GM12878 (cell line): ENCODE data around the gene DDX23.

Source experiments
- CHD4 ChIP-seq: fragments of 200-600 bp; sonication (generic); IDR thresholded peaks from 2 replicates; pipeline ENCODE4 v1.6.1; 2016; ENCODE audit warnings: mild to moderate bottlenecking
- ESRRA ChIP-seq: IDR thresholded peaks from 2 replicates; pipeline ENCODE4 v1.6.1; 2012; ENCODE audit warnings: mild to moderate bottlenecking, low read length, improper control_type of control experiment
- FOXK2 ChIP-seq: fragments of 450-650 bp; IDR thresholded peaks from 2 replicates; pipeline ENCODE4 v1.6.1; 2017; ENCODE audit warnings: mild to moderate bottlenecking, moderate library complexity
- NBN ChIP-seq: fragments of 450-650 bp; IDR thresholded peaks from 2 replicates; pipeline ENCODE4 v1.6.1; 2016
- POLR2A ChIP-seq: IDR thresholded peaks from 2 replicates; pipeline ENCODE4 v1.6.1; 2011; ENCODE audit warnings: low read depth, mild to moderate bottlenecking, low read length
- SUPT20H ChIP-seq: IDR thresholded peaks from 2 replicates; pipeline ENCODE4 v1.6.1; 2011; ENCODE audit warnings: low read depth, mild to moderate bottlenecking, low read length, moderate library complexity, borderline replicate concordance; ENCODE audit not compliant: control insufficient read depth
- ZSCAN29 ChIP-seq: fragments of 450-650 bp; IDR thresholded peaks from 2 replicates; pipeline ENCODE4 v1.6.1; 2017; ENCODE audit warnings: mild to moderate bottlenecking, moderate library complexity
- TF ChIP-seq, protein P1 (sequence below): fragments of 450-650 bp; IDR thresholded peaks from 2 replicates; pipeline ENCODE4 v1.6.1; 2017; ENCODE audit warnings: low read depth, mild to moderate bottlenecking, moderate library complexity
- TF ChIP-seq, protein P2 (sequence below), 3 experiments: IDR thresholded peaks in 2 of 3; conservative IDR thresholded peaks in 1 of 3; 2 replicates each; pipeline ENCODE4 v1.5.1; 2011; ENCODE audit warnings: low read depth in 3 of 3, low read length in 3 of 3, mild to moderate bottlenecking in 3 of 3, control low read depth in 2 of 3, moderate library complexity in 2 of 3, inconsistent platforms in 1 of 3, mixed read lengths in 1 of 3; ENCODE audit not compliant: control insufficient read depth in 2 of 3, insufficient read depth in 1 of 3; ENCODE audit errors: extremely low read depth in 1 of 3

- no peak for TF ChIP-seq CHD4
- TF ChIP-seq, protein P1, sequence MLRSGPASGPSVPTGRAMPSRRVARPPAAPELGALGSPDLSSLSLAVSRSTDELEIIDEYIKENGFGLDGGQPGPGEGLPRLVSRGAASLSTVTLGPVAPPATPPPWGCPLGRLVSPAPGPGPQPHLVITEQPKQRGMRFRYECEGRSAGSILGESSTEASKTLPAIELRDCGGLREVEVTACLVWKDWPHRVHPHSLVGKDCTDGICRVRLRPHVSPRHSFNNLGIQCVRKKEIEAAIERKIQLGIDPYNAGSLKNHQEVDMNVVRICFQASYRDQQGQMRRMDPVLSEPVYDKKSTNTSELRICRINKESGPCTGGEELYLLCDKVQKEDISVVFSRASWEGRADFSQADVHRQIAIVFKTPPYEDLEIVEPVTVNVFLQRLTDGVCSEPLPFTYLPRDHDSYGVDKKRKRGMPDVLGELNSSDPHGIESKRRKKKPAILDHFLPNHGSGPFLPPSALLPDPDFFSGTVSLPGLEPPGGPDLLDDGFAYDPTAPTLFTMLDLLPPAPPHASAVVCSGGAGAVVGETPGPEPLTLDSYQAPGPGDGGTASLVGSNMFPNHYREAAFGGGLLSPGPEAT, result no peak
- TF ChIP-seq, protein P2, sequence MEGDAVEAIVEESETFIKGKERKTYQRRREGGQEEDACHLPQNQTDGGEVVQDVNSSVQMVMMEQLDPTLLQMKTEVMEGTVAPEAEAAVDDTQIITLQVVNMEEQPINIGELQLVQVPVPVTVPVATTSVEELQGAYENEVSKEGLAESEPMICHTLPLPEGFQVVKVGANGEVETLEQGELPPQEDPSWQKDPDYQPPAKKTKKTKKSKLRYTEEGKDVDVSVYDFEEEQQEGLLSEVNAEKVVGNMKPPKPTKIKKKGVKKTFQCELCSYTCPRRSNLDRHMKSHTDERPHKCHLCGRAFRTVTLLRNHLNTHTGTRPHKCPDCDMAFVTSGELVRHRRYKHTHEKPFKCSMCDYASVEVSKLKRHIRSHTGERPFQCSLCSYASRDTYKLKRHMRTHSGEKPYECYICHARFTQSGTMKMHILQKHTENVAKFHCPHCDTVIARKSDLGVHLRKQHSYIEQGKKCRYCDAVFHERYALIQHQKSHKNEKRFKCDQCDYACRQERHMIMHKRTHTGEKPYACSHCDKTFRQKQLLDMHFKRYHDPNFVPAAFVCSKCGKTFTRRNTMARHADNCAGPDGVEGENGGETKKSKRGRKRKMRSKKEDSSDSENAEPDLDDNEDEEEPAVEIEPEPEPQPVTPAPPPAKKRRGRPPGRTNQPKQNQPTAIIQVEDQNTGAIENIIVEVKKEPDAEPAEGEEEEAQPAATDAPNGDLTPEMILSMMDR (IDR thresholded peaks at IDR 0.05 in 2 of 3, conservative IDR thresholded peaks at IDR 0.05 in 1 of 3; ENCODE audit: control insufficient read depth in 2 of 3, extremely low read depth in 1 of 3, insufficient read depth in 1 of 3, low read depth in 3 of 3, low read length in 3 of 3), result no peak
- no peak for TF ChIP-seq SUPT20H
- no peak for TF ChIP-seq ESRRA
- no peak for TF ChIP-seq FOXK2
- TF ChIP-seq ZSCAN29, result no peak
- TF ChIP-seq NBN, result no peak
- no peak for TF ChIP-seq POLR2A
These were observed 16.5 kb upstream of the DDX23 start for GRCh38 chr12:48868451-48868850.
